ENCODE measurements around the gene TMEM147.

GRCh38 chr19:35509861-35510625 is 35.4 kb upstream of the TMEM147 start:
- no peak for TF ChIP-seq EZH2 (IDR thresholded peaks at IDR 0.05; ENCODE audit: insufficient read depth, low read length)
- TF ChIP-seq, protein P1, sequence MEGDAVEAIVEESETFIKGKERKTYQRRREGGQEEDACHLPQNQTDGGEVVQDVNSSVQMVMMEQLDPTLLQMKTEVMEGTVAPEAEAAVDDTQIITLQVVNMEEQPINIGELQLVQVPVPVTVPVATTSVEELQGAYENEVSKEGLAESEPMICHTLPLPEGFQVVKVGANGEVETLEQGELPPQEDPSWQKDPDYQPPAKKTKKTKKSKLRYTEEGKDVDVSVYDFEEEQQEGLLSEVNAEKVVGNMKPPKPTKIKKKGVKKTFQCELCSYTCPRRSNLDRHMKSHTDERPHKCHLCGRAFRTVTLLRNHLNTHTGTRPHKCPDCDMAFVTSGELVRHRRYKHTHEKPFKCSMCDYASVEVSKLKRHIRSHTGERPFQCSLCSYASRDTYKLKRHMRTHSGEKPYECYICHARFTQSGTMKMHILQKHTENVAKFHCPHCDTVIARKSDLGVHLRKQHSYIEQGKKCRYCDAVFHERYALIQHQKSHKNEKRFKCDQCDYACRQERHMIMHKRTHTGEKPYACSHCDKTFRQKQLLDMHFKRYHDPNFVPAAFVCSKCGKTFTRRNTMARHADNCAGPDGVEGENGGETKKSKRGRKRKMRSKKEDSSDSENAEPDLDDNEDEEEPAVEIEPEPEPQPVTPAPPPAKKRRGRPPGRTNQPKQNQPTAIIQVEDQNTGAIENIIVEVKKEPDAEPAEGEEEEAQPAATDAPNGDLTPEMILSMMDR (IDR thresholded peaks at IDR 0.05; ENCODE audit: insufficient read depth, low read depth, low read length): peak; percentile 50
